Measurements from ENCODE around the gene MTF2.

GRCh38 chr1:93034397-93034796, 44.7 kb upstream of the MTF2 start:
- TF ChIP-seq CTCF (IDR thresholded peaks at IDR 0.05; ENCODE audit: low read depth, low read length, poor library complexity, severe bottlenecking) (no peak), EZH2phosphoT487 (IDR thresholded peaks at IDR 0.05; ENCODE audit: borderline replicate concordance, low read length) (no peak)
